Measurements from ENCODE around the gene ITGB6. TPM values are rescaled to one million over a fixed set of nuclear protein-coding genes. Genes with fewer than 3 reads are reported as not detected.

The ITGB6 gene
- total RNA-seq, 1 donor from 2014 or later: 50.4 TPM

- TF ChIP-seq CTCF (conservative IDR thresholded peaks at IDR 0.05; ENCODE audit: low read depth, low read length): no peak
- no peak for DNase-seq (ENCODE audit: low read depth)
- H3K4me3 ChIP-seq (ENCODE audit: low read depth, low read length): peak overlapping the region; percentile 34
These were observed 27.3 kb upstream of the ITGB6 start for GRCh38 chr2:160227293-160227915.

- H3K4me3 ChIP-seq (ENCODE audit: low read depth, low read length): no peak overlapping the region
- no peak for TF ChIP-seq CTCF (conservative IDR thresholded peaks at IDR 0.05; ENCODE audit: low read depth, low read length)
- no peak for DNase-seq (ENCODE audit: low read depth)
These were observed 26.3 kb upstream of the ITGB6 start for GRCh38 chr2:160226367-160226766.

- no peak for TF ChIP-seq CTCF (conservative IDR thresholded peaks at IDR 0.05; ENCODE audit: low read depth, low read length)
- no peak for DNase-seq (ENCODE audit: low read depth)
- H3K4me3 ChIP-seq (ENCODE audit: low read depth, low read length): no peak overlapping the region
These were observed 25.6 kb upstream of the ITGB6 start for GRCh38 chr2:160225722-160226121.

- no peak for DNase-seq (ENCODE audit: low read depth)
- TF ChIP-seq CTCF (conservative IDR thresholded peaks at IDR 0.05; ENCODE audit: low read depth, low read length): no peak
- H3K4me3 ChIP-seq (ENCODE audit: low read depth, low read length): no peak overlapping the region
These were observed 24.4 kb upstream of the ITGB6 start for GRCh38 chr2:160224507-160224906.

- TF ChIP-seq CTCF (conservative IDR thresholded peaks at IDR 0.05; ENCODE audit: low read depth, low read length): no peak
- H3K4me3 ChIP-seq (ENCODE audit: low read depth, low read length): no peak overlapping the region
- DNase-seq (ENCODE audit: low read depth): peak; percentile 97
These were observed 24.0 kb upstream of the ITGB6 start for GRCh38 chr2:160224060-160224459.

GRCh38 chr2:160223560-160223959, 23.5 kb upstream of the ITGB6 start:
- DNase-seq (ENCODE audit: low read depth): no peak
- TF ChIP-seq CTCF (conservative IDR thresholded peaks at IDR 0.05; ENCODE audit: low read depth, low read length): no peak
- H3K4me3 ChIP-seq (ENCODE audit: low read depth, low read length): no peak overlapping the region

GRCh38 chr2:160222546-160223283, 22.6 kb upstream of the ITGB6 start:
- TF ChIP-seq CTCF (conservative IDR thresholded peaks at IDR 0.05; ENCODE audit: low read depth, low read length): no peak
- H3K4me3 ChIP-seq (ENCODE audit: low read depth, low read length): no peak overlapping the region
- no peak for DNase-seq (ENCODE audit: low read depth)

Data from epithelial cell of proximal tubule (primary cell).